K562 (cell line): ENCODE results near the gene ZNF587. TPM values are rescaled to one million over a fixed set of nuclear protein-coding genes. Genes with fewer than 3 reads are reported as not detected.
A peak's percentile ranks its signal among the peaks of the same experiment; 100 is the strongest.

Experiments
- DIDO1 ChIP-seq: fragments of 450-650 bp; IDR thresholded peaks from 2 replicates; pipeline ENCODE4 v1.6.1; 2016; ENCODE audit warnings: low read depth, missing biosample characterization, missing genetic modification characterization
- ILF3 ChIP-seq: fragments of 450-650 bp; IDR thresholded peaks from 2 replicates; pipeline ENCODE4 v1.6.1; 2018; ENCODE audit warnings: antibody characterized with exemption, mild to moderate bottlenecking, moderate library complexity, borderline replicate concordance
- MGA ChIP-seq: fragments of 450-650 bp; IDR thresholded peaks from 2 replicates; pipeline ENCODE4 v1.6.1; 2016; ENCODE audit warnings: mild to moderate bottlenecking, moderate library complexity
- NR2C1 ChIP-seq, 2 experiments: fragments of 450-650 bp; IDR thresholded peaks; 2 replicates each; pipeline ENCODE4 v1.6.1; 2017; ENCODE audit warnings: mild to moderate bottlenecking in 2 of 2, antibody characterized with exemption in 1 of 2, inconsistent platforms in 1 of 2, missing compliant biosample characterization in 1 of 2, missing genetic modification characterization in 1 of 2
- NRF1 ChIP-seq, 2 experiments: fragments of 450-650 bp; IDR thresholded peaks in 1 of 2; conservative IDR thresholded peaks in 1 of 2; 2 replicates each; pipeline ENCODE4 v1.6.1; 2014; ENCODE audit warnings: mild to moderate bottlenecking in 2 of 2
- POU5F1 ChIP-seq: fragments of 150-350 bp; IDR thresholded peaks from 2 replicates; pipeline ENCODE4 v1.6.1; 2014; ENCODE audit warnings: borderline replicate concordance, low read length, low read depth, mild to moderate bottlenecking; ENCODE audit not compliant: partially characterized antibody
- SOX6 ChIP-seq: fragments of 450-650 bp; IDR thresholded peaks from 2 replicates; pipeline ENCODE4 v1.6.1; 2014; ENCODE audit warnings: mild to moderate bottlenecking
- TAF7 ChIP-seq: fragments of 450-650 bp; IDR thresholded peaks from 2 replicates; pipeline ENCODE4 v1.6.1; 2016; ENCODE audit warnings: missing genetic modification characterization, missing compliant biosample characterization
- ZNF592 ChIP-seq: fragments of 450-650 bp; IDR thresholded peaks from 2 replicates; pipeline ENCODE4 v1.6.1; 2017; ENCODE audit warnings: antibody characterized with exemption, mild to moderate bottlenecking
- polyA plus RNA-seq, 8 experiments: library from polyadenylated mRNA; depleted of rRNA in 4 of 8; stranded (reverse) in 5 of 8; unstranded in 3 of 8; fragments of >200 nt; fragmentation: Nextera tagmentation in 2 of 8; fragmentation: Illumina TruSeq in 1 of 8; extraction: Ambion mirVana in 2 of 8; extraction: Trizol in 1 of 8; gene quantifications; 2 replicates each; pipeline versions ENCODE4 v1.2.1 to v1.2.3, GENCODE V29; 2011 to 2014; ENCODE audit warnings: inconsistent platforms in 1 of 8, missing spikeins in 1 of 8
- total RNA-seq, 7 experiments: library from RNA; depleted of rRNA in 6 of 7; stranded (reverse); fragments of >200 nt in 6 of 7; fragmentation: Illumina TruSeq in 2 of 7; extraction: Trizol in 2 of 7; gene quantifications; 2 replicates each; pipeline versions ENCODE4 v1.2.1 to v1.2.3, GENCODE V29; 2011 to 2021; ENCODE audit warnings: low replicate concordance in 1 of 7

Gene ZNF587
- total and polyA plus RNA-seq, 9 of the 15 experiments (the other 6 are each of a cell fraction or from before 2014, with no cell fraction given) = 3.2 to 42.0 (median 24.9) TPM

GRCh38 chr19:57819475-57820148 is 30.0 kb upstream of the ZNF587 start (continued):
- TF ChIP-seq ZNF592 = peak; percentile 15; the same call in 1 of the 2 replicates
- peak; percentile 44; the same call in 1 of the 2 replicates for TF ChIP-seq DIDO1
- 0 out of 2 replicates have a peak, but pooled peaks have one; percentile 18 for TF ChIP-seq MGA
- TF ChIP-seq SOX6 = no peak
- TF ChIP-seq ILF3 = no peak
- no peak for TF ChIP-seq POU5F1
- TF ChIP-seq NRF1 (conservative IDR thresholded peaks at IDR 0.05 in 1 of 2, IDR thresholded peaks at IDR 0.05 in 1 of 2) = peak; percentile 66 to 77
- TF ChIP-seq NR2C1 (IDR thresholded peaks at IDR 0.05) = peak; percentile 68
- TF ChIP-seq NR2C1 (tag; IDR thresholded peaks at IDR 0.05) = peak; percentile 86
- TF ChIP-seq TAF7 (tag) = peak; percentile 55; the same call in 1 of the 2 replicates
